Posterior vena cava (tissue), 2 donors: Measurements from ENCODE around the gene GMDS. TPM values are rescaled to one million over a fixed set of nuclear protein-coding genes. Genes with fewer than 3 reads are reported as not detected.

Source experiments
- DNase-seq: peaks from one replicate; pipeline ENCODE4 v3.0.0-alpha.2; 2020; ENCODE audit warnings: low spot score
- intact Hi-C, 2 donors: fragments of 100-400 bp; cut with DNase I; formaldehyde crosslinking; loops; one replicate each; pipeline versions ENCODE4 v1.14.1 to v1.14.2; 2022 to 2023
- total RNA-seq, 2 donors: library from RNA; stranded (reverse); fragmentation: NEBNext Ultra II Directional; extraction: Animal tissue kit (Norgen Biotek cat#: 25700); gene quantifications; one replicate each; pipeline ENCODE4 v1.2.1, GENCODE V29; 2021
- donor health status: DM: yes; HTN: yes; CAD: no.
- donor health status: DM: yes; HTN: yes; CAD: no.

GMDS gene
- total RNA-seq, 2 donors from 2014 or later: 14.9 to 20.1 TPM

GRCh38 chr6:1600063-1600763 is 645.2 kb downstream of the GMDS start:
- intact Hi-C loops: loop anchor here (5.0 to 10.0 kb wide), 5 partner anchors 502 to 1035 kb away; no protein-coding TSS in a partner anchor
- no peak for DNase-seq

GRCh38 chr6:1599469-1599868 is 645.9 kb downstream of the GMDS start:
- intact Hi-C loops: loop anchor here in 1 of 2 donors (5.0 kb wide), 2 partner anchors 1038 to 1148 kb away; no protein-coding TSS in a partner anchor
- DNase-seq: peak; percentile 40

- DNase-seq: peak; percentile 74
- intact Hi-C loops: loop anchor here in 1 of 2 donors (5.0 kb wide), 2 partner anchors 1038 to 1148 kb away; no protein-coding TSS in a partner anchor
These were observed 646.5 kb downstream of the GMDS start for GRCh38 chr6:1598886-1599285.

GRCh38 chr6:1598433-1598832 is 647.0 kb downstream of the GMDS start:
- intact Hi-C loops: loop anchor here in 1 of 2 donors (5.0 kb wide), 2 partner anchors 1039 to 1149 kb away; no protein-coding TSS in a partner anchor
- DNase-seq: no peak

- DNase-seq: no peak
- intact Hi-C loops: loop anchor here in 1 of 2 donors (5.0 kb wide), 2 partner anchors 1039 to 1149 kb away; no protein-coding TSS in a partner anchor
These were observed 647.5 kb downstream of the GMDS start for GRCh38 chr6:1597924-1598323.

GRCh38 chr6:1597121-1597744 is 648.2 kb downstream of the GMDS start:
- intact Hi-C loops: loop anchor here in 1 of 2 donors (5.0 kb wide), 2 partner anchors 1040 to 1150 kb away; no protein-coding TSS in a partner anchor

GRCh38 chr6:1596088-1596852 is 649.1 kb downstream of the GMDS start:
- intact Hi-C loops: loop anchor here in 1 of 2 donors (5.0 kb wide), 2 partner anchors 1041 to 1151 kb away; no protein-coding TSS in a partner anchor
- DNase-seq: peak; percentile 88

More at GRCh38 chr6:1597121-1597744, 648.2 kb downstream of the GMDS start:
- no peak for DNase-seq

GRCh38 chr6:1595271-1596087 is 649.9 kb downstream of the GMDS start:
- peak; percentile 60 for DNase-seq
- intact Hi-C loops: loop anchor here in 1 of 2 donors (5.0 kb wide), 2 partner anchors 1042 to 1152 kb away; no protein-coding TSS in a partner anchor

GRCh38 chr6:1594445-1595200 is 650.8 kb downstream of the GMDS start:
- intact Hi-C loops: loop anchor here (5.0 kb wide), 3 partner anchors 643 to 1153 kb away; no protein-coding TSS in a partner anchor
- peak; percentile 76 for DNase-seq

GRCh38 chr6:1593958-1594314 is 651.5 kb downstream of the GMDS start:
- peak; percentile 62 for DNase-seq
- intact Hi-C loops: loop anchor here in 1 of 2 donors (5.0 kb wide), 1 partner anchor 643 kb away; no protein-coding TSS in a partner anchor

- intact Hi-C loops: loop anchor here in 1 of 2 donors (5.0 kb wide), 1 partner anchor 644 kb away; no protein-coding TSS in a partner anchor
- DNase-seq: peak; percentile 55
These were observed 652.0 kb downstream of the GMDS start for GRCh38 chr6:1593286-1593957.

GRCh38 chr6:1592852-1593251 is 652.6 kb downstream of the GMDS start:
- intact Hi-C loops: loop anchor here in 1 of 2 donors (5.0 kb wide), 1 partner anchor 644 kb away; no protein-coding TSS in a partner anchor
- no peak for DNase-seq

- intact Hi-C loops: loop anchor here in 1 of 2 donors (5.0 kb wide), 1 partner anchor 645 kb away; no protein-coding TSS in a partner anchor
- no peak for DNase-seq
These were observed 653.5 kb downstream of the GMDS start for GRCh38 chr6:1591926-1592325.

GRCh38 chr6:1591243-1591642 is 654.2 kb downstream of the GMDS start:
- DNase-seq: no peak
- intact Hi-C loops: loop anchor here in 1 of 2 donors (5.0 kb wide), 1 partner anchor 646 kb away; no protein-coding TSS in a partner anchor

GRCh38 chr6:1590580-1590979 is 654.8 kb downstream of the GMDS start:
- intact Hi-C loops: loop anchor here in 1 of 2 donors (5.0 kb wide), 1 partner anchor 647 kb away; no protein-coding TSS in a partner anchor

GRCh38 chr6:1589208-1589607 is 656.2 kb downstream of the GMDS start:
- DNase-seq: no peak
- intact Hi-C loops: no loop called here

More at GRCh38 chr6:1590580-1590979, 654.8 kb downstream of the GMDS start:
- peak; percentile 53 for DNase-seq

- intact Hi-C loops: no loop called here
- DNase-seq: no peak
These were observed 657.4 kb downstream of the GMDS start for GRCh38 chr6:1587977-1588376.
